Fibroblast of gingiva (primary cell): Measurements from ENCODE around the gene NINL.

Experiments used
- DNase-seq: peaks from one replicate; pipeline ENCODE4 v3.0.0-alpha.2; 2011; ENCODE audit warnings: low read depth

Gene NINL

GRCh38 chr20:25500880-25501351 is 84.4 kb downstream of the NINL start:
- DNase-seq, result no peak

- DNase-seq, result no peak
Observed at GRCh38 chr20:25499855-25500434, 85.4 kb downstream of the NINL start.

- DNase-seq, result no peak
Observed at GRCh38 chr20:25499031-25499430, 86.3 kb downstream of the NINL start.

- no peak for DNase-seq
Observed at GRCh38 chr20:25498280-25498606, 87.1 kb downstream of the NINL start.

GRCh38 chr20:25497586-25498279 is 87.6 kb downstream of the NINL start:
- DNase-seq, result no peak

GRCh38 chr20:25496968-25497401 is 88.3 kb downstream of the NINL start:
- DNase-seq, result no peak

GRCh38 chr20:25496165-25496967 is 89.0 kb downstream of the NINL start:
- no peak for DNase-seq

GRCh38 chr20:25495189-25495824 is 90.0 kb downstream of the NINL start:
- DNase-seq, result no peak

- DNase-seq, result no peak
Observed at GRCh38 chr20:25494506-25495188, 90.7 kb downstream of the NINL start.

GRCh38 chr20:25493748-25494505 is 91.4 kb downstream of the NINL start:
- no peak for DNase-seq

GRCh38 chr20:25493137-25493536 is 92.2 kb downstream of the NINL start:
- DNase-seq, result no peak

GRCh38 chr20:25491446-25492038 is 93.8 kb downstream of the NINL start:
- DNase-seq, result no peak

GRCh38 chr20:25490656-25491445 is 94.5 kb downstream of the NINL start:
- no peak for DNase-seq

GRCh38 chr20:25489221-25489871 is 96.0 kb downstream of the NINL start:
- DNase-seq, result no peak

- no peak for DNase-seq
Observed at GRCh38 chr20:25487975-25488374, 97.4 kb downstream of the NINL start.

GRCh38 chr20:25487306-25487705 is 98.0 kb downstream of the NINL start:
- DNase-seq, result no peak

GRCh38 chr20:25486377-25486776 is 99.0 kb downstream of the NINL start:
- DNase-seq, result no peak

GRCh38 chr20:25485872-25486271 is 99.5 kb downstream of the NINL start:
- no peak for DNase-seq

- no peak for DNase-seq
Observed at GRCh38 chr20:25484911-25485511, 100.3 kb downstream of the NINL start.
